PC-3 (cell line): ENCODE measurements around the gene PIGO.

ENCODE experiments used
- CTCF ChIP-seq: fragments of 300-600 bp; sonication (generic); conservative IDR thresholded peaks from 2 replicates; pipeline ENCODE4 v1.5.1; 2017; ENCODE audit warnings: antibody characterized with exemption, low read depth, mild to moderate bottlenecking, low read length
- EZH2 ChIP-seq: fragments of 300-600 bp; sonication (generic); IDR thresholded peaks from one replicate; pipeline ENCODE4 v1.6.1; 2017; ENCODE audit warnings: antibody characterized with exemption, mild to moderate bottlenecking, low read length; ENCODE audit not compliant: unreplicated experiment
- EZH2phosphoT487 ChIP-seq: fragments of 300-600 bp; sonication (generic); IDR thresholded peaks from 2 replicates; pipeline ENCODE4 v1.6.1; 2018; ENCODE audit warnings: mild to moderate bottlenecking, antibody characterized with exemption, low read length, borderline replicate concordance

- no peak for TF ChIP-seq CTCF
- no peak for TF ChIP-seq EZH2phosphoT487
- no peak for TF ChIP-seq EZH2
These were observed 22.2 kb downstream of the PIGO start for GRCh38 chr9:35074141-35074540.
